Measurements from ENCODE around the gene PPL. TPM values are rescaled to one million over a fixed set of nuclear protein-coding genes. Genes with fewer than 3 reads are reported as not detected.

PPL gene
- total RNA-seq, 1 experiment from 2014 or later: 56.4 TPM

- POLR2A ChIA-PET: no interaction called here
- Histone ChIP-seq H3K4me2 (ENCODE audit: low read length) (no peak overlapping the region), H3K36me3 (ENCODE audit: control insufficient read depth in 1 of 2, insufficient read depth in 2 of 2, low read length in 2 of 2) (no peaks in the 10 kb centered on the region), H3K4me1 (ENCODE audit: control insufficient read depth in 1 of 2, insufficient read depth in 2 of 2, low read length in 2 of 2) (peaks cover 15 to 24% of the 10 kb centered on the region in 2 experiments; a peak in 3 of 4 replicates), H3K9me2 (ENCODE audit: insufficient read depth) (no peaks in the 10 kb centered on the region), H3K27me3 (ENCODE audit: insufficient read depth, low read length) (peaks cover 9% of the 10 kb centered on the region; the same call in 1 of the 2 replicates), H4K20me1 (ENCODE audit: insufficient read depth) (no peaks in the 10 kb centered on the region), H3K9ac (ENCODE audit: low read length) (no peak overlapping the region), H2AFZ (ENCODE audit: low read depth, low read length, poor library complexity, severe bottlenecking) (no peak overlapping the region), H3K4me3 (replicated peaks in 1 of 2; ENCODE audit: low read depth in 1 of 2, low read length in 2 of 2) (no peak overlapping the region), H3K27ac (ENCODE audit: low read depth, low read length) (no peak overlapping the region), H3K79me2 (ENCODE audit: insufficient read depth, low read length) (no peaks in the 10 kb centered on the region), H3K9me3 (ENCODE audit: control insufficient read depth in 1 of 2, insufficient read depth in 1 of 2, low read depth in 1 of 2, low read length in 2 of 2) (no peaks in the 10 kb centered on the region)
- DNase-seq (ENCODE audit: low read depth, low spot score) (no peak), ATAC-seq (no peak)
- no TSS peak for BruUV-seq (replicated peaks)
- intact Hi-C loops (cut with micrococcal nuclease): no loop called here
- CTCF ChIA-PET: no interaction called here
- RAD21 ChIA-PET (ENCODE audit: low non-redundant PET in 1 of 2, low total read pairs in 2 of 2, uncharacterized antibody in 2 of 2, unreplicated experiment in 2 of 2): no interaction called here
- no peak for TF ChIP-seq ZNF274 (IDR thresholded peaks at IDR 0.05; ENCODE audit: low read depth, low read length)
- TF ChIP-seq CBX3 (IDR thresholded peaks at IDR 0.05; ENCODE audit: low read depth): no peak
- no peak for TF ChIP-seq FOSL1 (IDR thresholded peaks at IDR 0.05; ENCODE audit: low read depth)
- no peak for TF ChIP-seq REST (IDR thresholded peaks at IDR 0.05; ENCODE audit: low read depth)
- TF ChIP-seq CTCF (IDR thresholded peaks at IDR 0.05 in 2 of 3, conservative IDR thresholded peaks at IDR 0.05 in 1 of 3; ENCODE audit: borderline replicate concordance in 1 of 3, insufficient read depth in 1 of 3, low read depth in 2 of 3, low read length in 2 of 3): no peak
- no peak for TF ChIP-seq MAX (IDR thresholded peaks at IDR 0.05)
- TF ChIP-seq YY1 (IDR thresholded peaks at IDR 0.05; ENCODE audit: extremely low read depth, insufficient replicate concordance, low read depth, low read length): no peak
- TF ChIP-seq SP1 (IDR thresholded peaks at IDR 0.05; ENCODE audit: low read depth): no peak
- no peak for TF ChIP-seq EGR1 (IDR thresholded peaks at IDR 0.05; ENCODE audit: low read depth)
- TF ChIP-seq EZH2 (IDR thresholded peaks at IDR 0.05): no peak
- no peak for TF ChIP-seq TCF7L2 (IDR thresholded peaks at IDR 0.05; ENCODE audit: borderline replicate concordance, extremely low read depth, insufficient read depth, insufficient read length)
- no peak for TF ChIP-seq POLR2AphosphoS5 (IDR thresholded peaks at IDR 0.05; ENCODE audit: low read depth, low read length)
- TF ChIP-seq, protein P1, sequence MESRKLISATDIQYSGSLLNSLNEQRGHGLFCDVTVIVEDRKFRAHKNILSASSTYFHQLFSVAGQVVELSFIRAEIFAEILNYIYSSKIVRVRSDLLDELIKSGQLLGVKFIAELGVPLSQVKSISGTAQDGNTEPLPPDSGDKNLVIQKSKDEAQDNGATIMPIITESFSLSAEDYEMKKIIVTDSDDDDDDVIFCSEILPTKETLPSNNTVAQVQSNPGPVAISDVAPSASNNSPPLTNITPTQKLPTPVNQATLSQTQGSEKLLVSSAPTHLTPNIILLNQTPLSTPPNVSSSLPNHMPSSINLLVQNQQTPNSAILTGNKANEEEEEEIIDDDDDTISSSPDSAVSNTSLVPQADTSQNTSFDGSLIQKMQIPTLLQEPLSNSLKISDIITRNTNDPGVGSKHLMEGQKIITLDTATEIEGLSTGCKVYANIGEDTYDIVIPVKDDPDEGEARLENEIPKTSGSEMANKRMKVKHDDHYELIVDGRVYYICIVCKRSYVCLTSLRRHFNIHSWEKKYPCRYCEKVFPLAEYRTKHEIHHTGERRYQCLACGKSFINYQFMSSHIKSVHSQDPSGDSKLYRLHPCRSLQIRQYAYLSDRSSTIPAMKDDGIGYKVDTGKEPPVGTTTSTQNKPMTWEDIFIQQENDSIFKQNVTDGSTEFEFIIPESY (IDR thresholded peaks at IDR 0.05; ENCODE audit: extremely low read depth, insufficient replicate concordance, low read length): no peak
- TF ChIP-seq POLR2A (IDR thresholded peaks at IDR 0.05; ENCODE audit: borderline replicate concordance, extremely low read depth, insufficient read depth, insufficient read length): no peak
- TF ChIP-seq ATF3 (IDR thresholded peaks at IDR 0.05): no peak
- no peak for TF ChIP-seq RAD21 (IDR thresholded peaks at IDR 0.05; ENCODE audit: low read depth)
- no peak for TF ChIP-seq ELF1 (IDR thresholded peaks at IDR 0.05; ENCODE audit: borderline replicate concordance, low read depth)
- TF ChIP-seq ZFX (IDR thresholded peaks at IDR 0.05): no peak
- no peak for TF ChIP-seq SRF (IDR thresholded peaks at IDR 0.05; ENCODE audit: low read depth)
- TF ChIP-seq JUND (IDR thresholded peaks at IDR 0.05): no peak
Measured at GRCh38 chr16:4960579-4960978, 23.6 kb upstream of the PPL start.
